Non-pigmented ciliary epithelial cell (primary cell): ENCODE results near the gene SYTL3.

ENCODE experiments used
- DNase-seq: peaks from one replicate; pipeline ENCODE4 v3.0.0-alpha.2; 2010; ENCODE audit warnings: low read depth

SYTL3 gene

GRCh38 chr6:158799051-158799792, 149.4 kb downstream of the SYTL3 start:
- DNase-seq, result no peak

GRCh38 chr6:158801655-158802294, 151.9 kb downstream of the SYTL3 start:
- DNase-seq, result no peak

GRCh38 chr6:158803733-158804143, 153.9 kb downstream of the SYTL3 start:
- no peak for DNase-seq

GRCh38 chr6:158804207-158804606, 154.4 kb downstream of the SYTL3 start:
- DNase-seq, result no peak

GRCh38 chr6:158805698-158806377, 156.0 kb downstream of the SYTL3 start:
- no peak for DNase-seq

- no peak for DNase-seq
These were observed 157.9 kb downstream of the SYTL3 start for GRCh38 chr6:158807515-158808441.

- no peak for DNase-seq
These were observed 158.6 kb downstream of the SYTL3 start for GRCh38 chr6:158808442-158808833.

- no peak for DNase-seq
These were observed 159.3 kb downstream of the SYTL3 start for GRCh38 chr6:158808941-158809678.

GRCh38 chr6:158810155-158811095, 160.6 kb downstream of the SYTL3 start:
- DNase-seq, result no peak

GRCh38 chr6:158812611-158813010, 162.8 kb downstream of the SYTL3 start:
- no peak for DNase-seq

- no peak for DNase-seq
These were observed 163.2 kb downstream of the SYTL3 start for GRCh38 chr6:158813032-158813431.
